Esophagus muscularis mucosa (tissue), 4 donors: ENCODE measurements around the gene TOM1L1. TPM values are rescaled to one million over a fixed set of nuclear protein-coding genes. Genes with fewer than 3 reads are reported as not detected.

ENCODE experiments used
- DNase-seq: peaks from one replicate; pipeline ENCODE4 v3.0.0-alpha.2; 2017; ENCODE audit errors: extremely low spot score
- H3K27ac ChIP-seq, 4 donors: fragments of 200-600 bp; sonication (generic); replicated peaks in 1 of 4; 1 replicate in 3 of 4; 2 replicates in 1 of 4; pipeline ENCODE4 v1.5.1; 2016 to 2019; ENCODE audit warnings: mild to moderate bottlenecking in 1 of 4
- H3K27me3 ChIP-seq, 4 donors: fragments of 200-600 bp; sonication (generic); one replicate each; pipeline versions ENCODE4 v1.5.1 to v1.6.0; 2016 to 2019
- H3K36me3 ChIP-seq, 4 donors: fragments of 200-600 bp; sonication (generic); one replicate each; pipeline ENCODE4 v1.5.1; 2016 to 2019
- H3K4me1 ChIP-seq, 4 donors: fragments of 200-600 bp; sonication (generic); one replicate each; pipeline ENCODE4 v1.5.1; 2016 to 2019
- H3K4me3 ChIP-seq, 4 donors: fragments of 200-600 bp; sonication (generic); 1 replicate in 2 of 4; 2 replicates in 2 of 4; pipeline ENCODE4 v1.5.1; 2016 to 2019; ENCODE audit warnings: mild to moderate bottlenecking in 4 of 4, moderate library complexity in 1 of 4
- H3K9me3 ChIP-seq, 4 donors: fragments of 200-600 bp; sonication (generic); 1 replicate in 3 of 4; 2 replicates in 1 of 4; pipeline ENCODE4 v1.5.1; 2016 to 2019
- CTCF ChIP-seq, 3 experiments: fragments of 200-600 bp in 2 of 3; fragments of 450-650 bp in 1 of 3; sonication (generic) in 2 of 3; IDR thresholded peaks; one replicate each; pipeline ENCODE4 v1.5.1; 2017 to 2019; ENCODE audit warnings: antibody characterized with exemption in 3 of 3, mild to moderate bottlenecking in 2 of 3, moderate library complexity in 1 of 3
- EP300 ChIP-seq: sonication (generic); formaldehyde crosslinking; IDR thresholded peaks from one replicate; pipeline ENCODE4 v1.6.1; 2017; ENCODE audit warnings: antibody characterized with exemption
- POLR2A ChIP-seq: fragments of 450-650 bp; IDR thresholded peaks from one replicate; pipeline ENCODE4 v1.6.1; 2017; ENCODE audit warnings: antibody characterized with exemption, moderate library complexity, mild to moderate bottlenecking, low read depth
- POLR2AphosphoS5 ChIP-seq, 2 donors: sonication (generic); formaldehyde crosslinking; IDR thresholded peaks; one replicate each; pipeline ENCODE4 v1.6.1; 2017; ENCODE audit warnings: antibody characterized with exemption in 2 of 2
- whole genome bisulfite sequencing: methylation state at CpG from one replicate; pipeline ENCODE4 v1.1.5; 2018; 5-methylcytosine and 5-hydroxymethylcytosine counted together
- intact Hi-C: fragments of 100-400 bp; cut with DNase I; formaldehyde crosslinking; loops from one replicate; pipeline ENCODE4 v1.15.1; 2023
- small RNA-seq, 3 donors: library from RNA; depleted of rRNA; stranded (forward); fragments of <200 nt; gene quantifications; one replicate each; pipeline ENCODE3, GENCODE V24; 2016
- total RNA-seq, 4 donors: library from RNA; depleted of rRNA; stranded (reverse); fragments of >200 nt; gene quantifications; one replicate each; pipeline versions ENCODE4 v1.1.0 to v1.2.1, GENCODE V29; 2016

Gene TOM1L1
- total RNA-seq, 4 donors from 2014 or later, result 25.8 to 40.7 (median 28.6) TPM

- intact Hi-C loops, result no loop called here
- DNase-seq, result no peak
- H3K9me3 ChIP-seq, result no peaks in the 10 kb centered on the region
- H3K36me3 ChIP-seq, result peaks cover 0 to 53% (median 18%) of the 10 kb centered on the region in 4 donors
- WGBS, result 87% methylated on average over 5 of the region's 5 CpGs
- no peak for TF ChIP-seq CTCF (IDR thresholded peaks at IDR 0.05)
- no peak for TF ChIP-seq EP300
- TF ChIP-seq POLR2A, result no peak
- TF ChIP-seq POLR2AphosphoS5 (IDR thresholded peaks at IDR 0.05), result no peak
- no peaks in the 10 kb centered on the region for H3K4me1 ChIP-seq
- no peak overlapping the region for H3K27ac ChIP-seq
- H3K27me3 ChIP-seq, result no peaks in the 10 kb centered on the region
- no peak overlapping the region for H3K4me3 ChIP-seq
These were observed 103.8 kb downstream of the TOM1L1 start for GRCh38 chr17:55004484-55004883.

GRCh38 chr17:55005520-55005919, 104.9 kb downstream of the TOM1L1 start:
- Histone ChIP-seq H3K27ac (no peak overlapping the region), H3K9me3 (no peaks in the 10 kb centered on the region), H3K4me1 (no peaks in the 10 kb centered on the region), H3K27me3 (no peaks in the 10 kb centered on the region), H3K4me3 (no peak overlapping the region), H3K36me3 (peaks cover 0 to 46% (median 9%) of the 10 kb centered on the region in 4 donors)
- DNase-seq, result no peak
- intact Hi-C loops, result no loop called here
- 91% methylated on average over 1 of the region's 1 CpG for WGBS
- TF ChIP-seq POLR2A (no peak), CTCF (IDR thresholded peaks at IDR 0.05) (peak in 2 of 3 experiments; percentile 11 to 16), EP300 (no peak), POLR2AphosphoS5 (IDR thresholded peaks at IDR 0.05) (no peak)

Small RNA genes within 50 kb of the gene (small RNA-seq; reads per million reads assigned to genes)
- gene AC007485.1, result 0 reads per million in 3 donors

Other genes starting within 250 kb of the TOM1L1 start
- 10 to 100 TPM; 63.0 to 96.4 (median 79.8) TPM for gene COX11, start 67.8 kb downstream of the TOM1L1 start, total RNA-seq
- gene STXBP4, start 67.9 kb downstream of the TOM1L1 start, total RNA-seq, result 10 to 100 TPM; 15.4 to 22.6 (median 19.8) TPM